Measurements from ENCODE around the gene SMAP2. TPM values are rescaled to one million over a fixed set of nuclear protein-coding genes. Genes with fewer than 3 reads are reported as not detected.
A peak's percentile ranks its signal among the peaks of the same experiment; 100 is the strongest.

SMAP2 gene
- polyA plus RNA-seq, 3 donors, result 302 to 382 (median 359) TPM

- H3K27me3 ChIP-seq (ENCODE audit: control insufficient read depth in 2 of 2, insufficient read depth in 2 of 2, low read length in 2 of 2), result no peaks in the 10 kb centered on the region
- H3K9ac ChIP-seq (ENCODE audit: insufficient read depth, low read length, poor library complexity, severe bottlenecking), result no peak overlapping the region
- peak overlapping the region in 1 of 3 experiments; percentile 87 for H3K4me3 ChIP-seq (replicated peaks in 1 of 3; ENCODE audit: low read depth in 2 of 3, low read length in 3 of 3)
- Mint-ChIP-seq H3K4me3 (no peak overlapping the region), H3K27ac (peak overlapping the region in 4 of 7 donors; percentile 15 to 69 (median 40)), H3K9me3 (peaks cover 0 to 5% (median 0%) of the 10 kb centered on the region in 7 donors), H3K27me3 (ENCODE audit: low read depth in 3 of 3) (peaks cover 0 to 3% (median 2%) of the 10 kb centered on the region in 3 donors), H3K36me3 (peaks cover 33 to 48% of the 10 kb centered on the region in 2 donors), H3K4me1 (peaks cover 77% of the 10 kb centered on the region)
- DNase-seq, result no peak
- intact Hi-C loops (cut with micrococcal nuclease), result no loop called here
- H3K27ac ChIP-seq (ENCODE audit: low read depth in 1 of 2, low read length in 2 of 2), result peak overlapping the region in 1 of 2 donors; percentile 98
- H3K4me2 ChIP-seq (replicated peaks; ENCODE audit: extremely low read depth, low read length, poor library complexity, severe bottlenecking), result peak overlapping the region; percentile 94
- peaks cover 94% of the 10 kb centered on the region for H3K79me2 ChIP-seq (ENCODE audit: insufficient read depth, low read length)
- no peaks in the 10 kb centered on the region for H3K9me3 ChIP-seq (replicated peaks in 1 of 2; ENCODE audit: control insufficient read depth in 1 of 2, insufficient read depth in 1 of 2, low read length in 2 of 2)
- TF ChIP-seq, protein P1, sequence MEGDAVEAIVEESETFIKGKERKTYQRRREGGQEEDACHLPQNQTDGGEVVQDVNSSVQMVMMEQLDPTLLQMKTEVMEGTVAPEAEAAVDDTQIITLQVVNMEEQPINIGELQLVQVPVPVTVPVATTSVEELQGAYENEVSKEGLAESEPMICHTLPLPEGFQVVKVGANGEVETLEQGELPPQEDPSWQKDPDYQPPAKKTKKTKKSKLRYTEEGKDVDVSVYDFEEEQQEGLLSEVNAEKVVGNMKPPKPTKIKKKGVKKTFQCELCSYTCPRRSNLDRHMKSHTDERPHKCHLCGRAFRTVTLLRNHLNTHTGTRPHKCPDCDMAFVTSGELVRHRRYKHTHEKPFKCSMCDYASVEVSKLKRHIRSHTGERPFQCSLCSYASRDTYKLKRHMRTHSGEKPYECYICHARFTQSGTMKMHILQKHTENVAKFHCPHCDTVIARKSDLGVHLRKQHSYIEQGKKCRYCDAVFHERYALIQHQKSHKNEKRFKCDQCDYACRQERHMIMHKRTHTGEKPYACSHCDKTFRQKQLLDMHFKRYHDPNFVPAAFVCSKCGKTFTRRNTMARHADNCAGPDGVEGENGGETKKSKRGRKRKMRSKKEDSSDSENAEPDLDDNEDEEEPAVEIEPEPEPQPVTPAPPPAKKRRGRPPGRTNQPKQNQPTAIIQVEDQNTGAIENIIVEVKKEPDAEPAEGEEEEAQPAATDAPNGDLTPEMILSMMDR (IDR thresholded peaks at IDR 0.05), result no peak
- H4K20me1 ChIP-seq (ENCODE audit: insufficient read depth, low read length), result peaks cover 48% of the 10 kb centered on the region
- no peak overlapping the region for H2AFZ ChIP-seq (ENCODE audit: insufficient read depth, low read depth, low read length, poor library complexity, severe bottlenecking)
- peaks cover 70 to 82% of the 10 kb centered on the region in 2 donors for H3K4me1 ChIP-seq (ENCODE audit: control insufficient read depth in 1 of 2, insufficient read depth in 2 of 2, low read length in 2 of 2)
- peaks cover 26 to 45% of the 10 kb centered on the region in 2 donors for H3K36me3 ChIP-seq (replicated peaks in 1 of 2; ENCODE audit: control insufficient read depth in 1 of 2, insufficient read depth in 2 of 2, low read length in 2 of 2)
- WGBS (ENCODE audit: insufficient coverage), result no CpG with 5 or more reads among the region's 1 CpG
Observed at GRCh38 chr1:40377512-40377911, 4.0 kb downstream of the SMAP2 start.

GRCh38 chr1:40379785-40380452, 6.4 kb downstream of the SMAP2 start:
- H3K36me3 ChIP-seq (replicated peaks in 1 of 2; ENCODE audit: control insufficient read depth in 1 of 2, insufficient read depth in 2 of 2, low read length in 2 of 2), result peaks cover 33 to 69% of the 10 kb centered on the region in 2 donors
- peak overlapping the region in 6 of 7 donors; percentile 48 to 95 (median 87) for H3K27ac Mint-ChIP-seq
- H3K27ac ChIP-seq (ENCODE audit: low read depth in 1 of 2, low read length in 2 of 2), result peak overlapping the region; percentile 47 to 98
- peaks cover 89 to 96% of the 10 kb centered on the region in 2 donors for H3K4me1 ChIP-seq (ENCODE audit: control insufficient read depth in 1 of 2, insufficient read depth in 2 of 2, low read length in 2 of 2)
- TF ChIP-seq, protein P1 (IDR thresholded peaks at IDR 0.05), result no peak
- WGBS (ENCODE audit: insufficient coverage), result no CpG with 5 or more reads among the region's 1 CpG
- peak overlapping the region in 1 of 3 experiments; percentile 68 for H3K4me3 ChIP-seq (replicated peaks in 1 of 3; ENCODE audit: low read depth in 2 of 3, low read length in 3 of 3)
- H3K27me3 Mint-ChIP-seq (ENCODE audit: low read depth in 3 of 3), result no peaks in the 10 kb centered on the region
- H3K4me2 ChIP-seq (replicated peaks; ENCODE audit: extremely low read depth, low read length, poor library complexity, severe bottlenecking), result peak overlapping the region; percentile 76
- peaks cover 0 to 2% (median 0%) of the 10 kb centered on the region in 7 donors for H3K9me3 Mint-ChIP-seq
- no peaks in the 10 kb centered on the region for H3K27me3 ChIP-seq (ENCODE audit: control insufficient read depth in 2 of 2, insufficient read depth in 2 of 2, low read length in 2 of 2)
- H3K4me1 Mint-ChIP-seq, result peaks cover 90% of the 10 kb centered on the region
- peaks cover 54 to 71% of the 10 kb centered on the region in 2 donors for H3K36me3 Mint-ChIP-seq
- peak in 1 of 3 donors; percentile 37 for DNase-seq
- no peak overlapping the region for H2AFZ ChIP-seq (ENCODE audit: insufficient read depth, low read depth, low read length, poor library complexity, severe bottlenecking)
- H4K20me1 ChIP-seq (ENCODE audit: insufficient read depth, low read length), result peaks cover 40% of the 10 kb centered on the region
- intact Hi-C loops (cut with micrococcal nuclease), result loop anchor here in 1 of 2 donors (2.0 kb wide), 1 partner anchor 15 kb away; no protein-coding TSS in a partner anchor
- no peaks in the 10 kb centered on the region for H3K9me3 ChIP-seq (replicated peaks in 1 of 2; ENCODE audit: control insufficient read depth in 1 of 2, insufficient read depth in 1 of 2, low read length in 2 of 2)
- no peak overlapping the region for H3K4me3 Mint-ChIP-seq
- no peak overlapping the region for H3K9ac ChIP-seq (ENCODE audit: insufficient read depth, low read length, poor library complexity, severe bottlenecking)
- H3K79me2 ChIP-seq (ENCODE audit: insufficient read depth, low read length), result peaks cover 100% of the 10 kb centered on the region

Data from CD14-positive monocyte (primary cell).